GM12878 (cell line): ENCODE measurements around the gene CPHXL.

Source experiments
- EZH2 ChIP-seq: IDR thresholded peaks from 2 replicates; pipeline ENCODE4 v1.6.1; 2012; ENCODE audit warnings: low read depth, mild to moderate bottlenecking, control low read depth, inconsistent platforms, low read length, borderline replicate concordance; ENCODE audit not compliant: control insufficient read depth
- YBX1 ChIP-seq: fragments of 450-650 bp; IDR thresholded peaks from 2 replicates; pipeline ENCODE4 v1.6.1; 2016; ENCODE audit warnings: antibody characterized with exemption

- no peak for TF ChIP-seq YBX1
- no peak for TF ChIP-seq EZH2
Observed at GRCh38 chr16:75697571-75697970, 28.7 kb downstream of the CPHXL start.
